MM.1S (cell line): ENCODE data around the gene PYGB.

Source experiments
- DNase-seq: peaks from one replicate; pipeline ENCODE4 v3.0.0-alpha.2; 2015
- H2AFZ ChIP-seq: fragments of 300-600 bp; sonication (generic); 2 replicates; pipeline ENCODE4 v1.6.0; 2016; ENCODE audit warnings: antibody characterized with exemption, low read length
- H3F3A ChIP-seq: fragments of 300-600 bp; sonication (generic); 2 replicates; pipeline ENCODE4 v1.6.1; 2016; ENCODE audit warnings: mild to moderate bottlenecking, antibody characterized with exemption, low read length, moderate library complexity, mixed read lengths; ENCODE audit not compliant: insufficient read depth
- H3K27ac ChIP-seq: fragments of 300-600 bp; sonication (generic); 2 replicates; pipeline ENCODE4 v1.5.1; 2016; ENCODE audit warnings: mild to moderate bottlenecking, low read length
- H3K27me3 ChIP-seq: fragments of 300-600 bp; sonication (generic); replicated peaks from 2 replicates; pipeline ENCODE4 v1.6.0; 2016; ENCODE audit warnings: low read length; ENCODE audit not compliant: insufficient read depth
- H3K36me3 ChIP-seq: fragments of 300-600 bp; sonication (generic); replicated peaks from 2 replicates; pipeline ENCODE4 v1.6.1; 2016; ENCODE audit warnings: mild to moderate bottlenecking, low read length, mixed read lengths; ENCODE audit not compliant: insufficient read depth
- H3K4me1 ChIP-seq: fragments of 300-600 bp; sonication (generic); 2 replicates; pipeline ENCODE4 v1.6.1; 2016; ENCODE audit warnings: low read length, mixed read lengths
- H3K4me2 ChIP-seq: fragments of 300-600 bp; sonication (generic); 2 replicates; pipeline ENCODE4 v1.6.0; 2016; ENCODE audit warnings: low read depth, low read length
- H3K4me3 ChIP-seq: fragments of 300-600 bp; sonication (generic); 2 replicates; pipeline ENCODE4 v1.5.1; 2016; ENCODE audit warnings: low read length, mixed read lengths
- H3K79me2 ChIP-seq: fragments of 300-600 bp; sonication (generic); 2 replicates; pipeline ENCODE4 v1.6.1; 2016; ENCODE audit warnings: mixed run types, low read length, mixed read lengths
- H3K9ac ChIP-seq: fragments of 300-600 bp; sonication (generic); 2 replicates; pipeline ENCODE4 v1.6.1; 2016; ENCODE audit warnings: low read length, mixed read lengths
- H3K9me2 ChIP-seq: fragments of 300-600 bp; sonication (generic); replicated peaks from 2 replicates; pipeline ENCODE4 v1.6.1; 2016; ENCODE audit warnings: mild to moderate bottlenecking, low read length, mixed read lengths; ENCODE audit not compliant: insufficient read depth
- H3K9me3 ChIP-seq: fragments of 300-600 bp; sonication (generic); replicated peaks from 2 replicates; pipeline ENCODE4 v1.6.1; 2016; ENCODE audit warnings: mild to moderate bottlenecking, low read length, mixed read lengths; ENCODE audit not compliant: insufficient read depth
- H4K20me1 ChIP-seq: fragments of 300-600 bp; sonication (generic); 2 replicates; pipeline ENCODE4 v1.6.1; 2016; ENCODE audit warnings: mild to moderate bottlenecking, low read length, moderate library complexity, mixed read lengths; ENCODE audit not compliant: insufficient read depth
- CTCF ChIP-seq: fragments of 300-600 bp; sonication (generic); IDR thresholded peaks from 2 replicates; pipeline ENCODE4 v1.5.1; 2016; ENCODE audit warnings: antibody characterized with exemption, low read length, mixed read lengths
- EZH2 ChIP-seq: fragments of 300-600 bp; sonication (generic); optimal IDR thresholded peaks from 2 replicates; pipeline ENCODE3; 2017; ENCODE audit warnings: low read depth, mild to moderate bottlenecking, antibody characterized with exemption, low read length, mixed read lengths
- EZH2phosphoT487 ChIP-seq: fragments of 300-600 bp; sonication (generic); IDR thresholded peaks from 2 replicates; pipeline ENCODE4 v1.6.1; 2018; ENCODE audit warnings: antibody characterized with exemption, low read length

Gene PYGB

GRCh38 chr20:25271486-25272222, 23.8 kb downstream of the PYGB start:
- Histone ChIP-seq H2AFZ (no peak overlapping the region), H3K27ac (no peak overlapping the region), H3K79me2 (peaks cover 25% of the 10 kb centered on the region), H3K27me3 (no peaks in the 10 kb centered on the region), H3K4me2 (no peak overlapping the region), H4K20me1 (no peaks in the 10 kb centered on the region), H3K9ac (no peak overlapping the region), H3K4me1 (no peaks in the 10 kb centered on the region), H3K4me3 (no peak overlapping the region), H3K9me3 (no peaks in the 10 kb centered on the region), H3F3A (no peaks in the 10 kb centered on the region), H3K36me3 (peaks cover 8% of the 10 kb centered on the region), H3K9me2 (no peaks in the 10 kb centered on the region)
- TF ChIP-seq CTCF (no peak), EZH2phosphoT487 (no peak), EZH2 (no peak)
- DNase-seq = no peak

- no peak overlapping the region for H3K27ac ChIP-seq
- H3K4me1 ChIP-seq = no peaks in the 10 kb centered on the region
- DNase-seq = no peak
- no peak overlapping the region for H3K4me3 ChIP-seq
- H3K9me3 ChIP-seq = no peaks in the 10 kb centered on the region
- no peak overlapping the region for H3K4me2 ChIP-seq
- no peaks in the 10 kb centered on the region for H4K20me1 ChIP-seq
- H2AFZ ChIP-seq = no peak overlapping the region
- no peak overlapping the region for H3K9ac ChIP-seq
- no peaks in the 10 kb centered on the region for H3K9me2 ChIP-seq
- H3K79me2 ChIP-seq = peaks cover 17% of the 10 kb centered on the region
- H3K36me3 ChIP-seq = peaks cover 8% of the 10 kb centered on the region
- H3K27me3 ChIP-seq = no peaks in the 10 kb centered on the region
- H3F3A ChIP-seq = no peaks in the 10 kb centered on the region
- no peak for TF ChIP-seq CTCF
- TF ChIP-seq EZH2phosphoT487 = no peak
- TF ChIP-seq EZH2 = no peak
Observed at GRCh38 chr20:25272223-25273000, 24.5 kb downstream of the PYGB start.

- Histone ChIP-seq H3K36me3 (peaks cover 8% of the 10 kb centered on the region), H3K9ac (no peak overlapping the region), H2AFZ (no peak overlapping the region), H3K9me3 (no peaks in the 10 kb centered on the region), H3K4me1 (no peaks in the 10 kb centered on the region), H3K27ac (no peak overlapping the region), H3F3A (no peaks in the 10 kb centered on the region), H3K9me2 (no peaks in the 10 kb centered on the region), H3K27me3 (no peaks in the 10 kb centered on the region), H4K20me1 (no peaks in the 10 kb centered on the region), H3K4me3 (no peak overlapping the region), H3K4me2 (no peak overlapping the region), H3K79me2 (peaks cover 13% of the 10 kb centered on the region)
- no peak for DNase-seq
- TF ChIP-seq CTCF = no peak
- TF ChIP-seq EZH2 = no peak
Observed at GRCh38 chr20:25273046-25273445, 25.2 kb downstream of the PYGB start.
